Smooth muscle cell (in vitro differentiated cells): ENCODE measurements around the gene TMEM145. TPM values are rescaled to one million over a fixed set of nuclear protein-coding genes. Genes with fewer than 3 reads are reported as not detected.

ENCODE experiments used
- DNase-seq: peaks from one replicate; lab custom pipeline; 2025; ENCODE audit not compliant: unreplicated experiment; lab: John Stamatoyannopoulos, UW
- H2AFZ ChIP-seq: fragments of 200-600 bp; sonication (generic); 2 replicates; pipeline ENCODE4 v1.6.0; 2016; ENCODE audit warnings: antibody characterized with exemption, low read depth, mild to moderate bottlenecking
- H3F3A ChIP-seq: fragments of 200-600 bp; sonication (generic); 2 replicates; pipeline ENCODE4 v1.6.0; 2017; ENCODE audit warnings: antibody characterized with exemption, low read depth
- H3K27ac ChIP-seq: fragments of 200-600 bp; sonication (generic); 2 replicates; pipeline ENCODE4 v1.5.1; 2016; ENCODE audit warnings: low read depth, mild to moderate bottlenecking
- H3K27me3 ChIP-seq: fragments of 200-600 bp; sonication (generic); 2 replicates; pipeline ENCODE4 v1.6.1; 2016; ENCODE audit warnings: low read depth, mild to moderate bottlenecking
- H3K36me3 ChIP-seq: fragments of 200-600 bp; sonication (generic); 2 replicates; pipeline ENCODE4 v1.5.1; 2016; ENCODE audit warnings: low read depth
- H3K4me1 ChIP-seq: fragments of 200-600 bp; sonication (generic); 2 replicates; pipeline ENCODE4 v1.5.1; 2016; ENCODE audit warnings: low read depth
- H3K4me2 ChIP-seq: fragments of 200-600 bp; sonication (generic); 2 replicates; pipeline ENCODE4 v1.6.0; 2016; ENCODE audit warnings: mild to moderate bottlenecking
- H3K4me3 ChIP-seq: fragments of 200-600 bp; sonication (generic); 2 replicates; pipeline ENCODE4 v1.5.1; 2016; ENCODE audit warnings: mild to moderate bottlenecking
- H3K79me2 ChIP-seq: fragments of 200-600 bp; sonication (generic); 2 replicates; pipeline ENCODE4 v1.6.0; 2016; ENCODE audit warnings: low read depth, mild to moderate bottlenecking
- H3K9ac ChIP-seq: fragments of 200-600 bp; sonication (generic); 2 replicates; pipeline ENCODE4 v1.6.0; 2016; ENCODE audit warnings: low read depth
- H3K9me3 ChIP-seq: fragments of 200-600 bp; sonication (generic); replicated peaks from 2 replicates; pipeline ENCODE4 v1.5.1; 2016; ENCODE audit warnings: low read depth
- H4K20me1 ChIP-seq: fragments of 200-600 bp; sonication (generic); 2 replicates; pipeline ENCODE4 v1.6.0; 2016; ENCODE audit warnings: low read depth
- CTCF ChIP-seq: fragments of 200-600 bp; sonication (generic); IDR thresholded peaks from 2 replicates; pipeline ENCODE4 v1.5.1; 2017; ENCODE audit warnings: borderline replicate concordance, mild to moderate bottlenecking, antibody characterized with exemption; ENCODE audit not compliant: insufficient read depth, poor library complexity, severe bottlenecking
- WGBS: methylation state at CpG from one replicate; pipeline ENCODE4 v1.1.7; 2016; ENCODE audit warnings: low lambda C conversion rate; 5-methylcytosine and 5-hydroxymethylcytosine counted together
- polyA plus RNA-seq: library from polyadenylated mRNA; unstranded; fragments of >200 nt; fragmentation: Nextera tagmentation; extraction: Ambion mirVana; gene quantifications from 2 replicates; pipeline ENCODE4 v1.2.1, GENCODE V29; 2016
- total RNA-seq: library from RNA; depleted of rRNA; stranded (reverse); fragments of >200 nt; gene quantifications from 2 replicates; pipeline ENCODE4 v1.2.3, GENCODE V29; 2014

TMEM145 gene
- total and polyA plus RNA-seq, 2 experiments from 2014 or later: 0.11 TPM; not detected in 1

DNA sequence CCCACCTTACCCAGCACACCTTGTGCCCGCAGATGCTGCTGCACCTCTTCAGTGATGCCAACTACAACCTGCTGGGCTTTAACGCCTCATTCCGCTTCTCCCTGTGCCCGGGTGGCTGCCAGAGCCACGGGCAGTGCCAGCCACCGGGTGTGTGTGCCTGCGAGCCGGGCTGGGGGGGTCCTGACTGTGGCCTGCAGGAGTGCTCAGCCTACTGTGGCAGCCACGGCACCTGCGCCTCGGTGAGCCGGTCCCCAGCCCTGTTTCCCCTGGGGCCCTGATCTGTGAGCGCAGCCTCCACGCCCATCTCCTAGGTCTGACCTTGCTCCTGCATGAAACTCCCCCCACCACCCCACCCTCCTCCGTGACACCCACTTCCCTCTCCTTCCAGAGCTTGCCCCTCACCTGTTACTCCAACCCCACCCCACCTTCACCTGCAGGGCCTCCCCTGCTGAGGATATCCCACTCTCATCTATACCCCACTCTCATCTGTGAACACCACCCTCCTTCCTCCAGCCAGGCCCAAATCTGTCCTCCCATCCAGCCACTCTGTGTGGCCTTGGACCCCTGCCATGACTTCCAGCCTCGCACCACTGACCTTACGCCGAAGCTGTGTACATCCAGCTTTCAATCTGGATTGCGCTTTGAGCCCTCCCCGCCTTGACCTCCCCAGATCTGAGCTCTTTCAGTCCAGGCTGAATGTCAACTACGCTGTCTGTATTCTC, 21.0 kb downstream of the TMEM145 start:
- WGBS: 96% methylated on average over 19 of the region's 21 CpGs
- peaks cover 32% of the 10 kb centered on the region for H4K20me1 ChIP-seq
- peaks cover 14% of the 10 kb centered on the region for H3K79me2 ChIP-seq
- no peaks in the 10 kb centered on the region for H3K4me1 ChIP-seq
- no peak for TF ChIP-seq CTCF
- no peak overlapping the region for H3K4me3 ChIP-seq
- H3K4me2 ChIP-seq: no peak overlapping the region
- H2AFZ ChIP-seq: no peak overlapping the region
- no peak overlapping the region for H3K27ac ChIP-seq
- H3K9ac ChIP-seq: no peak overlapping the region
- H3K36me3 ChIP-seq: no peaks in the 10 kb centered on the region
- no peaks in the 10 kb centered on the region for H3F3A ChIP-seq
- no peak for DNase-seq
- H3K27me3 ChIP-seq: no peaks in the 10 kb centered on the region
- no peaks in the 10 kb centered on the region for H3K9me3 ChIP-seq

GRCh38 chr19:42334697-42335373, 21.7 kb downstream of the TMEM145 start:
- H4K20me1 ChIP-seq: peaks cover 26% of the 10 kb centered on the region
- no peak overlapping the region for H3K4me2 ChIP-seq
- no peaks in the 10 kb centered on the region for H3K4me1 ChIP-seq
- H3K4me3 ChIP-seq: no peak overlapping the region
- 90% methylated on average over 13 of the region's 13 CpGs for WGBS
- H3K27me3 ChIP-seq: no peaks in the 10 kb centered on the region
- H3K79me2 ChIP-seq: peaks cover 10% of the 10 kb centered on the region
- TF ChIP-seq CTCF: no peak
- no peak for DNase-seq
- H3K36me3 ChIP-seq: no peaks in the 10 kb centered on the region
- H3F3A ChIP-seq: no peaks in the 10 kb centered on the region
- H2AFZ ChIP-seq: no peak overlapping the region
- H3K9ac ChIP-seq: no peak overlapping the region
- H3K27ac ChIP-seq: no peak overlapping the region
- H3K9me3 ChIP-seq: no peaks in the 10 kb centered on the region

GRCh38 chr19:42335374-42335936, 22.3 kb downstream of the TMEM145 start:
- H3K27ac ChIP-seq: no peak overlapping the region
- WGBS: 94% methylated on average over 7 of the region's 7 CpGs
- H3K9ac ChIP-seq: no peak overlapping the region
- H3K79me2 ChIP-seq: peaks cover 5% of the 10 kb centered on the region
- no peaks in the 10 kb centered on the region for H3F3A ChIP-seq
- no peaks in the 10 kb centered on the region for H3K27me3 ChIP-seq
- H3K4me1 ChIP-seq: no peaks in the 10 kb centered on the region
- no peak overlapping the region for H2AFZ ChIP-seq
- no peak overlapping the region for H3K4me3 ChIP-seq
- TF ChIP-seq CTCF: no peak
- H3K4me2 ChIP-seq: no peak overlapping the region
- H3K9me3 ChIP-seq: no peaks in the 10 kb centered on the region
- H4K20me1 ChIP-seq: peaks cover 20% of the 10 kb centered on the region
- no peak for DNase-seq
- no peaks in the 10 kb centered on the region for H3K36me3 ChIP-seq
